Karpas-422 (cell line): Measurements from ENCODE around the gene ST8SIA2. TPM values are rescaled to one million over a fixed set of nuclear protein-coding genes. Genes with fewer than 3 reads are reported as not detected.
"Not testable (repeated sequence)": the region's sequence is repeated elsewhere in the genome, so short reads cannot be mapped to it uniquely, and the experiment has no call there.

Experiments
- DNase-seq: peaks from one replicate; pipeline ENCODE4 v3.0.0-alpha.2; 2015
- H2AFZ ChIP-seq: fragments of 200-600 bp; sonication (generic); 2 replicates; pipeline ENCODE4 v1.6.1; 2014; ENCODE audit warnings: antibody characterized with exemption, low read length, mixed read lengths
- H3K27ac ChIP-seq: fragments of 200-600 bp; sonication (generic); 2 replicates; pipeline ENCODE4 v1.5.1; 2014; ENCODE audit warnings: mild to moderate bottlenecking, low read length, moderate library complexity
- H3K27me3 ChIP-seq: fragments of 200-600 bp; sonication (generic); 2 replicates; pipeline ENCODE4 v1.6.1; 2014; ENCODE audit warnings: low read length, mixed read lengths
- H3K36me3 ChIP-seq: fragments of 200-600 bp; sonication (generic); 2 replicates; pipeline ENCODE4 v1.6.1; 2014; ENCODE audit warnings: low read length, mixed read lengths; ENCODE audit not compliant: insufficient read depth
- H3K4me1 ChIP-seq: fragments of 200-600 bp; sonication (generic); 2 replicates; pipeline ENCODE4 v1.6.1; 2014; ENCODE audit warnings: mild to moderate bottlenecking, low read length, mixed read lengths
- H3K4me2 ChIP-seq: fragments of 200-600 bp; sonication (generic); 2 replicates; pipeline ENCODE4 v1.6.1; 2014; ENCODE audit warnings: low read length, low read depth, mild to moderate bottlenecking; ENCODE audit not compliant: poor library complexity, severe bottlenecking
- H3K4me3 ChIP-seq: fragments of 200-600 bp; sonication (generic); 2 replicates; pipeline ENCODE4 v1.5.1; 2014; ENCODE audit warnings: mild to moderate bottlenecking, antibody characterized with exemption, low read length, mixed read lengths
- H3K79me2 ChIP-seq: fragments of 200-600 bp; sonication (generic); 2 replicates; pipeline ENCODE4 v1.6.1; 2014; ENCODE audit warnings: mild to moderate bottlenecking, low read length, mixed read lengths
- H3K9ac ChIP-seq: fragments of 200-600 bp; sonication (generic); 2 replicates; pipeline ENCODE4 v1.6.0; 2014; ENCODE audit warnings: low read length
- H3K9me2 ChIP-seq: fragments of 200-600 bp; sonication (generic), shearing (Covaris generic); replicated peaks from 2 replicates; pipeline ENCODE4 v1.6.0; 2014; ENCODE audit warnings: mild to moderate bottlenecking, low read length, moderate library complexity; ENCODE audit not compliant: insufficient read depth
- H3K9me3 ChIP-seq: fragments of 300-700, 200-600 bp; sonication (generic); 2 replicates; pipeline ENCODE4 v1.6.1; 2014; ENCODE audit warnings: low read length, mixed read lengths
- H4K20me1 ChIP-seq: fragments of 200-600 bp; sonication (generic); 2 replicates; pipeline ENCODE4 v1.6.1; 2014; ENCODE audit warnings: mild to moderate bottlenecking, antibody characterized with exemption, low read length, low read depth; ENCODE audit not compliant: insufficient read depth
- total RNA-seq: library from RNA; depleted of rRNA; stranded (reverse); fragments of >200 nt; shearing (Covaris generic); gene quantifications from 2 replicates; pipeline ENCODE4 v1.2.3, GENCODE V29; 2014; ENCODE audit warnings: low replicate concordance

ST8SIA2 gene
- total RNA-seq, 1 experiment from 2014 or later = not detected

DNA sequence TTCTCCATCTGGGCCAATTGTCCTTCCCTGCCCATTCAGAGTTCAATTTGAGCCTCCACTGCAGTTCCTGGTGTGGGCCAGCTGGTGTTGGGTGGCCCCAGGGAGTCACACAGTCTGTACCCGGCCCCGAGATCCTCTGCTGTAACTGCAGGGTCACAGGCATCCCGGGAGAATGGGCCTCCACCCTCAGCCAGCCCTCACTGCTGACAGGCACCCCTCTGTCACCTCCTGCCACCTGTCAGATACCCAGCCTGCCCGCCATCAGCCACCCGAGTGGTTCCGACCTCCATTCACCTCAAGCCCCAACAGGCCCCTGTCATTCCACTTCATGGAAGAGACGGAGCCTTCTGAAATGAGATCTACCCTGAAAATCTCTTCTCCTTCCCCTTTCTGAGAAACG lies 73.2 kb downstream of the ST8SIA2 start:
- Histone ChIP-seq H3K27ac (no peak overlapping the region), H3K36me3 (no peaks in the 10 kb centered on the region)
- no peak for DNase-seq

DNA sequence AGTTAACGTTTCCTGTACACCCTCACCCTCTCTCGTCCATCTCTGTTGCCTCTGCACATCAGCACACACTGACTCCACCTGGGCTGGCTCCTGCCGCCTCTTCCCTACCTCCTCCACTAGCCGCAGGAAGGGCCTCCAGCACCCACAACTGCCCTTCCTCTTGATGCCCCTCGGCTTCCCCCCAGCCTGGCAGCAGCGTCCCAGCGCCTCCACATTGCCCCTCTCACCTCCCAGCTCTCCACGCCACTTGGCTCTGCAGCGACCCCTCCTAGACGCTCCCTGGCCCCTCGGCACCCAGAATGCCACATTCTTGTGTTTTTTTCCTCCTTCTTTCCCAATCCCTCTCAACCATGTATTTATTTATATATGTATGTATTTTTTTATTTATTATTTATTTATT lies 73.6 kb downstream of the ST8SIA2 start:
- Histone ChIP-seq H3K27ac (no peak overlapping the region), H3K9ac (no peak overlapping the region), H3K4me3 (no peak overlapping the region), H4K20me1 (no peaks in the 10 kb centered on the region), H3K4me1 (no peaks in the 10 kb centered on the region), H3K27me3 (no peaks in the 10 kb centered on the region), H3K9me2 (no peaks in the 10 kb centered on the region), H3K79me2 (no peaks in the 10 kb centered on the region), H3K4me2 (no peak overlapping the region), H2AFZ (no peak overlapping the region), H3K36me3 (no peaks in the 10 kb centered on the region), H3K9me3 (no peaks in the 10 kb centered on the region)
- DNase-seq = no peak

More for the DNA sequence above, 73.2 kb downstream of the ST8SIA2 start:
- H3K27me3 ChIP-seq = no peaks in the 10 kb centered on the region
- H2AFZ ChIP-seq = no peak overlapping the region
- no peak overlapping the region for H3K4me3 ChIP-seq
- H4K20me1 ChIP-seq = no peaks in the 10 kb centered on the region
- no peak overlapping the region for H3K9ac ChIP-seq
- no peak overlapping the region for H3K4me2 ChIP-seq
- H3K4me1 ChIP-seq = no peaks in the 10 kb centered on the region
- no peaks in the 10 kb centered on the region for H3K9me3 ChIP-seq
- H3K79me2 ChIP-seq = no peaks in the 10 kb centered on the region
- no peaks in the 10 kb centered on the region for H3K9me2 ChIP-seq

GRCh38 chr15:92468991-92469390 lies 75.3 kb downstream of the ST8SIA2 start:
- Histone ChIP-seq H3K27me3 (no peaks in the 10 kb centered on the region), H3K27ac (no peak overlapping the region), H3K9me3 (no peaks in the 10 kb centered on the region), H3K4me2 (no peak overlapping the region), H3K79me2 (no peaks in the 10 kb centered on the region), H3K9me2 (no peaks in the 10 kb centered on the region), H3K36me3 (no peaks in the 10 kb centered on the region), H4K20me1 (no peaks in the 10 kb centered on the region), H3K4me1 (no peaks in the 10 kb centered on the region), H3K9ac (no peak overlapping the region), H3K4me3 (no peak overlapping the region), H2AFZ (no peak overlapping the region)
- no peak for DNase-seq

DNA sequence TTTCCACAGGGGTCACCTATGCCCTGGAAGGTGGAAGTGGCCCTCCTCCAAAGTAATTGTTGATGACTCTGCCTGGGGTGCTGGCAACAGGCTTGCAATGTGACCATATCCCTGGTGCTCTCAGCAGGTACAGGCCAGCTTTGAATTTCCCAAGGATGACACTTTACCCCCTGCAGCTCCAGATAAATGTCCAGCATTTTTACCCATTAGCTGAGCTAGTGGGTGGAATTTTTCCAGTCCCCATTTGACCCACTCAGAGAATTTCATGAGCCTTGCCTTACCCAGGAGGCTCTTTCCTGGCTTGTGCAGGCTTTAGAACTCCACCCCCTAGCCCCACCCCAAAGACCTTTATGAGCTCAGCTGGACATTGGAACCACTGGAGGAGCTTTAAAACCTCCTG lies 77.6 kb downstream of the ST8SIA2 start:
- no peaks in the 10 kb centered on the region for H3K9me2 ChIP-seq
- H3K9me3 ChIP-seq = no peaks in the 10 kb centered on the region
- no peaks in the 10 kb centered on the region for H3K4me1 ChIP-seq
- H3K79me2 ChIP-seq = no peaks in the 10 kb centered on the region
- H4K20me1 ChIP-seq = no peaks in the 10 kb centered on the region
- H2AFZ ChIP-seq = no peak overlapping the region
- H3K27me3 ChIP-seq = no peaks in the 10 kb centered on the region
- H3K36me3 ChIP-seq = no peaks in the 10 kb centered on the region
- no peak overlapping the region for H3K9ac ChIP-seq
- no peak overlapping the region for H3K4me2 ChIP-seq
- no peak for DNase-seq
- no peak overlapping the region for H3K4me3 ChIP-seq
- H3K27ac ChIP-seq = no peak overlapping the region

GRCh38 chr15:92473756-92474155 lies 80.1 kb downstream of the ST8SIA2 start:
- H3K4me3 ChIP-seq = no peak overlapping the region
- no peak overlapping the region for H2AFZ ChIP-seq
- H3K4me2 ChIP-seq = no peak overlapping the region
- H3K4me1 ChIP-seq = no peaks in the 10 kb centered on the region
- H3K27me3 ChIP-seq = no peaks in the 10 kb centered on the region
- H3K36me3 ChIP-seq = no peaks in the 10 kb centered on the region
- H4K20me1 ChIP-seq = no peaks in the 10 kb centered on the region; the same call in 1 of the 2 replicates
- no peak overlapping the region for H3K9ac ChIP-seq
- no peak overlapping the region for H3K27ac ChIP-seq
- no peaks in the 10 kb centered on the region for H3K9me2 ChIP-seq
- DNase-seq = no peak
- H3K9me3 ChIP-seq = no peaks in the 10 kb centered on the region
- no peaks in the 10 kb centered on the region for H3K79me2 ChIP-seq

DNA sequence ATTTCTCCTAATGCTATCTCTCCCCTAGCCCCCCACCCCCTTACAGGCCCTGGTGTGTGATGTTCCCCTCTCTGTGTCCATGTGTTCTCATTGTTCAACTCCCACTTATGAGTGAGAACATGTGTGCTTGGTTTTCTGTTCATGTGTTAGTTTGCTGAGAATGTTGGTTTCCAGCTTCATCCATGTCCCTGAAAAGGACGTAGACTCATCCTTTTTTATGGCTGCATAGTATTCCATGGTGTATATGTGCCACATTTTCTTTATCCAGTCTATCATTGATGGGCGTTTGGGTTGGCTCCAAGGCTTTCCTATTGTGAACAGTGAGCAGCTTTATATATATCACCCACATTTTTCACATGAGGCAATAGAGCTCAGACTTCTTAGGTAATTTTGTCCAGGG lies 86.0 kb downstream of the ST8SIA2 start:
- H4K20me1 ChIP-seq, H3K4me3 ChIP-seq, H3K4me1 ChIP-seq, DNase-seq, H3K27me3 ChIP-seq, H3K4me2 ChIP-seq, H2AFZ ChIP-seq, H3K79me2 ChIP-seq, H3K36me3 ChIP-seq, H3K9me3 ChIP-seq, H3K9me2 ChIP-seq, H3K27ac ChIP-seq, H3K9ac ChIP-seq: not testable (repeated sequence)

DNA sequence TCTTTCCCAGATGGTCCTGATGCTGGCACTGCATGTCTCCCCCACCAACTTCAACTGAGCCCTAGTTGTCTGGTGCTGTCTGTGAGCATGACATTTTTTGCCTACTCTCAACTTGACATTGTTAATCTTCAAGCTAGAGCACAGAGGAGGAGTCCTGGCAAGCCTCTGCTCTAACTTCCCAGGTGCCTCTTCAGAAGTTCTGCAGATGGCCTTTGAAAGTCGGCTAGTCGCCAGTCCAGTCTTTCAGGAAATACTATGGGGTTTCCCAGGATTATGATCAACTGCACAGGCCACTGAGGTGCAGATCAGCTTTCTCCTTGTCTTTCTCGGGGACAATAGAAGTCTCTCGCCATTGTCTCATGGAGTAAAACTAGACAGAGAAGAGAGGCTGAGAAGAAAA lies 86.7 kb downstream of the ST8SIA2 start:
- Histone ChIP-seq H3K9ac (no peak overlapping the region), H2AFZ (no peak overlapping the region), H3K79me2 (no peaks in the 10 kb centered on the region), H3K27me3 (no peaks in the 10 kb centered on the region), H3K27ac (no peak overlapping the region), H3K4me2 (no peak overlapping the region), H3K36me3 (no peaks in the 10 kb centered on the region), H4K20me1 (no peaks in the 10 kb centered on the region; the same call in 1 of the 2 replicates), H3K4me3 (no peak overlapping the region), H3K9me3 (no peaks in the 10 kb centered on the region), H3K4me1 (no peaks in the 10 kb centered on the region), H3K9me2 (no peaks in the 10 kb centered on the region)
- DNase-seq = no peak

DNA sequence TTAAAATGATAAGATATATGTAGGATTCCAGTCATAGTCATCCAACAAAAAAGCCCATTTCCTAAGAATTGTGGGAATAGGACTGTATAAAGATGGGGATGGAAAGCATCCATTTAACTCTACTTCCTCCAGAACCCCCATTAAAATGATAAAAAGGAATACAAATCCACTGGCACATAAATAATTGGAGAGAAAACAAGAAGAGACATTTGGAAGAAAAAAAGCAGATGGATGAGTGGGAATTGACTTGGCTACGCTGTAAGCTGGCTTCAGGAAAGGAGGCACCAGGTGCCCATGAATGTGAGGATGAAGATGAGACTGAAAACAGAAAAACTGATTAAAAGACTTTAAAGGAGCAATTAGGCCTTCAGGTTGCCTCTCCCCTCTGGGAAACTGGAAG lies 91.8 kb downstream of the ST8SIA2 start:
- no peaks in the 10 kb centered on the region for H3K27me3 ChIP-seq
- no peaks in the 10 kb centered on the region for H3K4me1 ChIP-seq
- no peaks in the 10 kb centered on the region for H3K36me3 ChIP-seq
- no peak for DNase-seq
- H2AFZ ChIP-seq = no peak overlapping the region
- H3K4me3 ChIP-seq = no peak overlapping the region
- H3K9ac ChIP-seq = no peak overlapping the region
- H3K9me3 ChIP-seq = no peaks in the 10 kb centered on the region
- no peaks in the 10 kb centered on the region for H4K20me1 ChIP-seq
- H3K4me2 ChIP-seq = no peak overlapping the region
- H3K9me2 ChIP-seq = no peaks in the 10 kb centered on the region
- H3K27ac ChIP-seq = no peak overlapping the region
- H3K79me2 ChIP-seq = no peaks in the 10 kb centered on the region

- Histone ChIP-seq H3K9me3 (no peaks in the 10 kb centered on the region), H3K9ac (no peak overlapping the region), H3K9me2 (no peaks in the 10 kb centered on the region), H3K27me3 (no peaks in the 10 kb centered on the region), H3K4me3 (no peak overlapping the region), H3K4me1 (no peaks in the 10 kb centered on the region), H3K4me2 (no peak overlapping the region), H2AFZ (no peak overlapping the region), H3K79me2 (no peaks in the 10 kb centered on the region), H3K36me3 (no peaks in the 10 kb centered on the region), H4K20me1 (no peaks in the 10 kb centered on the region), H3K27ac (no peak overlapping the region)
- DNase-seq = no peak
These were observed 99.0 kb downstream of the ST8SIA2 start for GRCh38 chr15:92492551-92493115.
